HFF-Myc (cell line): ENCODE results near the gene NBEAL1.
"Not testable (repeated sequence)": the region's sequence is repeated elsewhere in the genome, so short reads cannot be mapped to it uniquely, and the experiment has no call there.

Experiments used
- DNase-seq: peaks from one replicate; pipeline ENCODE4 v3.0.0-alpha.2; 2011; ENCODE audit warnings: low read depth; ENCODE audit errors: extremely low read depth
- H3K4me3 ChIP-seq: replicated peaks from 2 replicates; pipeline ENCODE4 v1.5.1; 2011; ENCODE audit warnings: low read depth, mild to moderate bottlenecking, control low read depth, low read length
- TF ChIP-seq, protein P1 (sequence below): IDR thresholded peaks from 2 replicates; pipeline ENCODE4 v1.5.1; 2012; ENCODE audit warnings: mild to moderate bottlenecking, low read depth, low read length, control low read depth; ENCODE audit errors: missing control alignments

Gene NBEAL1

GRCh38 chr2:203185864-203186263 lies 171.2 kb downstream of the NBEAL1 start:
- H3K4me3 ChIP-seq: no peak overlapping the region
- TF ChIP-seq, protein P1, sequence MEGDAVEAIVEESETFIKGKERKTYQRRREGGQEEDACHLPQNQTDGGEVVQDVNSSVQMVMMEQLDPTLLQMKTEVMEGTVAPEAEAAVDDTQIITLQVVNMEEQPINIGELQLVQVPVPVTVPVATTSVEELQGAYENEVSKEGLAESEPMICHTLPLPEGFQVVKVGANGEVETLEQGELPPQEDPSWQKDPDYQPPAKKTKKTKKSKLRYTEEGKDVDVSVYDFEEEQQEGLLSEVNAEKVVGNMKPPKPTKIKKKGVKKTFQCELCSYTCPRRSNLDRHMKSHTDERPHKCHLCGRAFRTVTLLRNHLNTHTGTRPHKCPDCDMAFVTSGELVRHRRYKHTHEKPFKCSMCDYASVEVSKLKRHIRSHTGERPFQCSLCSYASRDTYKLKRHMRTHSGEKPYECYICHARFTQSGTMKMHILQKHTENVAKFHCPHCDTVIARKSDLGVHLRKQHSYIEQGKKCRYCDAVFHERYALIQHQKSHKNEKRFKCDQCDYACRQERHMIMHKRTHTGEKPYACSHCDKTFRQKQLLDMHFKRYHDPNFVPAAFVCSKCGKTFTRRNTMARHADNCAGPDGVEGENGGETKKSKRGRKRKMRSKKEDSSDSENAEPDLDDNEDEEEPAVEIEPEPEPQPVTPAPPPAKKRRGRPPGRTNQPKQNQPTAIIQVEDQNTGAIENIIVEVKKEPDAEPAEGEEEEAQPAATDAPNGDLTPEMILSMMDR: no peak
- no peak for DNase-seq

- H3K4me3 ChIP-seq: not testable (repeated sequence)
These were observed 175.9 kb downstream of the NBEAL1 start for GRCh38 chr2:203190547-203190946.

DNA sequence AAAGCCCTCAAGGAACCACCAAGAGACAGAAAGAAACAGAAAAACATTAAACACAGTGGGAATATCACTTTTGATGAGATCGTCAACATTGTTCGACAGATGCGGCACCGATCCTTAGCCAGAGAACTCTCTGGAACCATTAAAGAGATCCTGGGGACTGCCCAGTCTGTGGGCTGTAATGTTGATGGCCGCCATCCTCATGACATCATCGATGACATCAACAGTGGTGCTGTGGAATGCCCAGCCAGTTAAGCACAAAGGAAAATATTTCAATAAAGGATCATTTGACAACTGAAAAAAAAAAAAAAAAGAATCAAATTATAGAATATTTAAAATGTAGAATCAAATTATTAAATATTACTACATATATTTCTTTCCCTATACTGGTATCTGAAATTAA lies 176.4 kb downstream of the NBEAL1 start:
- H3K4me3 ChIP-seq, DNase-seq: not testable (repeated sequence)

More at GRCh38 chr2:203190547-203190946, 175.9 kb downstream of the NBEAL1 start:
- not testable (repeated sequence) for DNase-seq

GRCh38 chr2:203191961-203192360 lies 177.3 kb downstream of the NBEAL1 start:
- H3K4me3 ChIP-seq: no peak overlapping the region
- TF ChIP-seq, protein P1: no peak
- DNase-seq: no peak

DNA sequence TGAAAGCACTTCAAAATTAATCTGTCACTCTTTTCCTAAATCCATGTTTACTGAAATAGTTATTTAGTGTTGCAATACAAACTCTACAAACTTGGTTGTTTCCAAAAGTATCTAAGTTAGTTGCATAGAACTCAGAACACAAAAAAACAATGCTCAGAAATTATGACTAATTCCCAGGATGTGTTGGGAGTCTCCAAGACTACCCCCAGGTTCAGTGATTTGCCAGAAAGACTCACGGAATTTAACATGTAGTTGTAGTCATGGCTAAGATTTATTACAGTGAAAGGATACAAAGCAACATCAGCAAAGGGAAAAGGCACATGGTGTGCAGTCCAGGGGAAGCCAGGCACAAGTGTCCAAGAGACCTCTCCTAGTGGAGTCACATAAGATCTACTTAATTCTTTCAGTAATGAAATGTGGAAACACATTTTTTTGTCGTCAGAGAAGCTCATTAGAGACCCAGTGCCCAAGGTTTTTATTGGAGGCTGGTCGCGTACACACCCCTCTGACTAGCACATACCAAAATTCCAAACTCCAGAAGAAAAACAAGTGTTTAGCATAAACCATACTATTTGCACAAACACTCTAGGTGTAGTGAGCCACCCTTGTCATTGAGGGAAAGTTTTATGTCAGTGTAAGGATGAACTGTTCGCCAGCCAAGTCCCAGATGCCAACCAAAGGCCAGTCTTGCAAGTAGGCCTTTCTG lies 180.8 kb downstream of the NBEAL1 start:
- TF ChIP-seq, protein P1: no peak
- no peak overlapping the region for H3K4me3 ChIP-seq
- DNase-seq: peak; percentile 7

DNA sequence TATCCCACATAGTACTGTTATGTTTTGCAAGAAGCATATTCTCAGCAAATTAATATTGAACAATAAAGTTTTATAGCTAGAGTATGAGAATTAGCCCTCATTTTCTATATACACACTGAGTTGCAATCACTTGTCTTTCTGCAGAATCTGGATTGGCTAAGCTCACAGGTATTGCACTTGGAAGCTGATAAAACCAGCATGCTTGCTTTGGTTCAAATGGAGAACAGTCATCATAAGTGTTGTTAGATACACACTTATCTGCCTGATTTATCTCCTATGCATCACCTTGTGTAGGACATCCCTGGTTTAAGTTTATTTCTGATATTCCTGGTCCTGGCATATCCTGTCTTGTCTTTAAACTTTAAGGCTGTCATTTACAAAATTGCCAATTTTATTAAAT lies 186.2 kb downstream of the NBEAL1 start:
- TF ChIP-seq, protein P1: no peak
- no peak overlapping the region for H3K4me3 ChIP-seq
- DNase-seq: no peak

DNA sequence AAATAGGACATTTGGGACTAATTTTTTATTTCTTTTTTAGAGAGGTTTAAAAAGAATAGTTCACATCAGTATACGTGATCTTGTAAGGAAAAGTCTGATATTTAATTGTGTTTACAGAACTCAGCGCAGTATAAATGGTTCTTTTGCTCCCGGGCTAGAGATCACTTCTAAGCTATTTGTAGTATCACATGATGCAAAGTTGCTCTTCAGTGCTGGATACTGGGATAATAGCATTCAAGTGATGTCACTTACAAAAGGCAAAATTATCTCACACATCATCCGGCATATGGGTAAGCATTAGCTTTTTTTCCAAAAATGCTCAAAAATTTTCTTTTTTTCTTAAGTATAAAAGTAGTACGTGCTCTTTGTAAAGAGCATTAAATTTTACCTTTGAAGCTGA lies 186.8 kb downstream of the NBEAL1 start:
- no peak for DNase-seq
- H3K4me3 ChIP-seq: no peak overlapping the region
- TF ChIP-seq, protein P1: no peak

GRCh38 chr2:203209538-203209937 lies 194.9 kb downstream of the NBEAL1 start:
- TF ChIP-seq, protein P1: no peak
- H3K4me3 ChIP-seq: no peak overlapping the region
- DNase-seq: no peak
